SK-N-SH treated with all-trans-retinoic acid at 6 μM for 48 hours (cell line): ENCODE data around the gene DLK1.

Experiments
- ATAC-seq: fragments of 200-7000 bp; cut with Tn5 transposase; 3 replicates; pipeline ENCODE4 v1.9.1; 2020; ENCODE audit warnings: mild to moderate bottlenecking, moderate library complexity
- ARNTL ChIP-seq: fragments of 450-650 bp; formaldehyde crosslinking; IDR thresholded peaks from 2 replicates; pipeline ENCODE4 v1.5.0; 2020; ENCODE audit warnings: low read depth, mild to moderate bottlenecking, moderate library complexity, borderline replicate concordance
- BACH2 ChIP-seq: fragments of 250-450 bp; sonication (Bioruptor Pico); IDR thresholded peaks from 2 replicates; pipeline ENCODE4 v1.9.0; 2021; ENCODE audit warnings: mild to moderate bottlenecking, borderline replicate concordance
- CSDC2 ChIP-seq: fragments of 250-450 bp; sonication (Bioruptor Pico); IDR thresholded peaks from 2 replicates; pipeline ENCODE4 v1.5.0; 2020; ENCODE audit warnings: mild to moderate bottlenecking, moderate library complexity
- ESRRG ChIP-seq: fragments of 250-450 bp; sonication (Bioruptor Pico); IDR thresholded peaks from 2 replicates; pipeline ENCODE4 v1.6.1; 2021; ENCODE audit warnings: mild to moderate bottlenecking
- GLIS3 ChIP-seq: fragments of 250-450 bp; sonication (Bioruptor Pico); IDR thresholded peaks from 2 replicates; pipeline ENCODE4 v1.5.0; 2020; ENCODE audit warnings: mild to moderate bottlenecking, moderate library complexity
- ISL1 ChIP-seq: fragments of 250-450 bp; sonication (Bioruptor Pico); IDR thresholded peaks from 2 replicates; pipeline ENCODE4 v2.1.2; 2022; ENCODE audit warnings: mild to moderate bottlenecking, moderate library complexity
- OSR1 ChIP-seq: fragments of 250-450 bp; sonication (Bioruptor Pico); IDR thresholded peaks from 2 replicates; pipeline ENCODE4 v1.8.0; 2022; ENCODE audit warnings: moderate library complexity, mild to moderate bottlenecking, inconsistent platforms
- PPARA ChIP-seq: fragments of 250-450 bp; sonication (Bioruptor Pico); IDR thresholded peaks from 2 replicates; pipeline ENCODE4 v1.5.0; 2020; ENCODE audit warnings: mild to moderate bottlenecking, borderline replicate concordance
- RARB ChIP-seq: fragments of 250-450 bp; sonication (Bioruptor Pico); IDR thresholded peaks from 2 replicates; pipeline ENCODE4 v1.8.0; 2021; ENCODE audit warnings: mild to moderate bottlenecking, moderate library complexity
- SNAI2 ChIP-seq: fragments of 250-450 bp; sonication (Bioruptor Pico); IDR thresholded peaks from 2 replicates; pipeline ENCODE4 v1.5.0; 2020; ENCODE audit warnings: mild to moderate bottlenecking, moderate library complexity
- TCF4 ChIP-seq: fragments of 250-450 bp; sonication (Bioruptor Pico); IDR thresholded peaks from 2 replicates; pipeline ENCODE4 v1.8.0; 2021; ENCODE audit warnings: mild to moderate bottlenecking, moderate library complexity, borderline replicate concordance
- TOX ChIP-seq: fragments of 250-450 bp; sonication (Bioruptor Pico); IDR thresholded peaks from 2 replicates; pipeline ENCODE4 v1.8.0; 2021; ENCODE audit warnings: mild to moderate bottlenecking, moderate library complexity, borderline replicate concordance
- ZC3H10 ChIP-seq: fragments of 250-450 bp; sonication (Bioruptor Pico); IDR thresholded peaks from 2 replicates; pipeline ENCODE4 v1.5.1; 2021; ENCODE audit warnings: mild to moderate bottlenecking, moderate library complexity
- ZFP30 ChIP-seq: fragments of 450-650 bp; formaldehyde crosslinking; IDR thresholded peaks from 2 replicates; pipeline ENCODE4 v1.5.0; 2022; ENCODE audit warnings: mild to moderate bottlenecking, moderate library complexity
- ZNF565 ChIP-seq: fragments of 450-650 bp; formaldehyde crosslinking; conservative IDR thresholded peaks from 2 replicates; pipeline ENCODE4 v1.5.0; 2020; ENCODE audit warnings: low read depth, mild to moderate bottlenecking, moderate library complexity
- ZNF8 ChIP-seq: fragments of 450-650 bp; formaldehyde crosslinking; IDR thresholded peaks from 2 replicates; pipeline ENCODE4 v1.5.0; 2020; ENCODE audit warnings: mild to moderate bottlenecking, moderate library complexity
- TF ChIP-seq, protein P1 (sequence below): fragments of 250-450 bp; sonication (Bioruptor Pico); IDR thresholded peaks from 2 replicates; pipeline ENCODE4 v1.8.0; 2020; ENCODE audit warnings: mild to moderate bottlenecking, moderate library complexity, borderline replicate concordance
- TF ChIP-seq, protein P2 (sequence below): fragments of 250-450 bp; sonication (Bioruptor Pico); IDR thresholded peaks from 2 replicates; pipeline ENCODE4 v1.5.1; 2020; ENCODE audit warnings: low read depth, mild to moderate bottlenecking, moderate library complexity
- TF ChIP-seq, protein P3 (sequence below): fragments of 250-450 bp; sonication (Bioruptor Pico); IDR thresholded peaks from 2 replicates; pipeline ENCODE4 v1.5.1; 2021; ENCODE audit warnings: mild to moderate bottlenecking, moderate library complexity
- TF ChIP-seq, protein P4 (sequence below): fragments of 250-450 bp; sonication (Bioruptor Pico); IDR thresholded peaks from 2 replicates; pipeline ENCODE4 v1.8.0; 2021; ENCODE audit warnings: low read depth, mild to moderate bottlenecking, moderate library complexity, borderline replicate concordance
- TF ChIP-seq, protein P5 (sequence below): fragments of 250-450 bp; sonication (Bioruptor Pico); IDR thresholded peaks from 2 replicates; pipeline ENCODE4 v1.5.0; 2020; ENCODE audit warnings: mild to moderate bottlenecking, moderate library complexity

The DLK1 gene

DNA sequence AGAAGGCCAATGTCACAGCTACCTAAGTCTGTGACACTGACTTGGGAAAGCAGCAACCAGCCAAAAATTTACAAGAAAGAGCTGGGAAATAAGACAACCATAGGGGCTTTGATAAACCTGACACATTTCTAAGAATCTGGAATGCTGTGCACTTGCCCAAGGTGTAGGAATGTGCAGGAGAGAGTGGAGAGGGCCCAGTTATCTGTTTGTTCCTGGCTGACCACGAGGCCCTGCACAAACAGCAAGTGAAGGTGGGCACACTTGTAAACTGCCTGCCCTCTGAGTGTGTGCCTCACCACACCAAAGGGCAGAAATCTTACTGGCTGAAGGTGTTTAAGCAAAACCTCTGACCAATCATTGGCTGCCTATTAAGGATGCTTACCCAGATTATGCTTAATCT lies 27.3 kb downstream of the DLK1 start:
- ATAC-seq, result no peak
- TF ChIP-seq ZNF8 (CRISPR knock-in tag) (no peak), ESRRG (CRISPR knock-in tag) (no peak), RARB (CRISPR knock-in tag) (no peak)
- TF ChIP-seq, protein P1, sequence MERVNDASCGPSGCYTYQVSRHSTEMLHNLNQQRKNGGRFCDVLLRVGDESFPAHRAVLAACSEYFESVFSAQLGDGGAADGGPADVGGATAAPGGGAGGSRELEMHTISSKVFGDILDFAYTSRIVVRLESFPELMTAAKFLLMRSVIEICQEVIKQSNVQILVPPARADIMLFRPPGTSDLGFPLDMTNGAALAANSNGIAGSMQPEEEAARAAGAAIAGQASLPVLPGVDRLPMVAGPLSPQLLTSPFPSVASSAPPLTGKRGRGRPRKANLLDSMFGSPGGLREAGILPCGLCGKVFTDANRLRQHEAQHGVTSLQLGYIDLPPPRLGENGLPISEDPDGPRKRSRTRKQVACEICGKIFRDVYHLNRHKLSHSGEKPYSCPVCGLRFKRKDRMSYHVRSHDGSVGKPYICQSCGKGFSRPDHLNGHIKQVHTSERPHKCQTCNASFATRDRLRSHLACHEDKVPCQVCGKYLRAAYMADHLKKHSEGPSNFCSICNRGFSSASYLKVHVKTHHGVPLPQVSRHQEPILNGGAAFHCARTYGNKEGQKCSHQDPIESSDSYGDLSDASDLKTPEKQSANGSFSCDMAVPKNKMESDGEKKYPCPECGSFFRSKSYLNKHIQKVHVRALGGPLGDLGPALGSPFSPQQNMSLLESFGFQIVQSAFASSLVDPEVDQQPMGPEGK (CRISPR knock-in tag), result no peak

DNA sequence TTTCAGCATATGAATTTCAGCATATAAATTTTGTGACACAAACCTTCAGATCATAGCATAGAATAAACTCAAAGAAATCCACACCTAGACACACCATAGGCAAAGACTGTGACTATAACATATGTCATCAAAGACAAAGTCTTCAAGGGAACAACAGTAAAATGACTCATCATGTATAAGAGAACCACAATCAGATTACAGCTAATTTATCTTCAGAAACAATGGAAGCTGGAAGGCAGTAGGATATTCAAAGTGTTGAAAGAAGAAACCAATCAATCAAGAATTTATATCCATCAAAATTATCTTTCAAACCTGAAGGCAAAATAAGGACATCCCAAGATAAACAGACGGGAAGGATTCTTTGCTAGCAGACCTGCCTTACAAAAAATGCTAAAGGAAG lies 29.0 kb downstream of the DLK1 start:
- TF ChIP-seq ZNF8 (CRISPR knock-in tag) (no peak), RARB (CRISPR knock-in tag) (no peak), SNAI2 (CRISPR knock-in tag) (no peak), PPARA (no peak), ZFP30 (CRISPR knock-in tag) (no peak), ZC3H10 (no peak), TOX (CRISPR knock-in tag) (no peak)
- TF ChIP-seq, protein P2, sequence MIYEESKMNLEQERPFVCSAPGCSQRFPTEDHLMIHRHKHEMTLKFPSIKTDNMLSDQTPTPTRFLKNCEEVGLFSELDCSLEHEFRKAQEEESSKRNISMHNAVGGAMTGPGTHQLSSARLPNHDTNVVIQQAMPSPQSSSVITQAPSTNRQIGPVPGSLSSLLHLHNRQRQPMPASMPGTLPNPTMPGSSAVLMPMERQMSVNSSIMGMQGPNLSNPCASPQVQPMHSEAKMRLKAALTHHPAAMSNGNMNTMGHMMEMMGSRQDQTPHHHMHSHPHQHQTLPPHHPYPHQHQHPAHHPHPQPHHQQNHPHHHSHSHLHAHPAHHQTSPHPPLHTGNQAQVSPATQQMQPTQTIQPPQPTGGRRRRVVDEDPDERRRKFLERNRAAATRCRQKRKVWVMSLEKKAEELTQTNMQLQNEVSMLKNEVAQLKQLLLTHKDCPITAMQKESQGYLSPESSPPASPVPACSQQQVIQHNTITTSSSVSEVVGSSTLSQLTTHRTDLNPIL (CRISPR knock-in tag), result no peak
- ATAC-seq, result no peak

DNA sequence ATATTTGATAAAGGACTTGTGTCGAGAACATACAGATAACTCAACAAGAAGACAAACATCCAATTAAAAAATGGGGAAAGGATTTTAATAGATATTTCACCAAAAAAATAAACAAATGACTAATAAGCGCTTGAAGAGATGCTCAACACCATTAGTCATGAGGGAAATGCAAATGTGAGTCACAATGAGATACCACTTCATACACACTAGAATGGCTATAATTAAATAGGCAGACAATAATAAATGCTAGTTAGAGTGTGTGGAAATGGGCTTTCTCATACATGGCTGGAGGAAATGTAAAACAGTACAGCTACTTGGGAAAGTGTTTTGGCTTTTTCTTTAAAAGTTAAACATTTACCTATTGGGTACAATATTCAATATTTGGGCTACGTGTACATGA lies 34.8 kb downstream of the DLK1 start:
- no peak for ATAC-seq
- TF ChIP-seq BACH2 (CRISPR knock-in tag) (no peak), ARNTL (CRISPR knock-in tag) (no peak), ZNF565 (CRISPR knock-in tag) (no peak), GLIS3 (CRISPR knock-in tag) (no peak), ESRRG (CRISPR knock-in tag) (no peak), ZC3H10 (no peak), TOX (CRISPR knock-in tag) (no peak), SNAI2 (CRISPR knock-in tag) (no peak), ZNF8 (CRISPR knock-in tag) (no peak), ZFP30 (CRISPR knock-in tag) (no peak), ISL1 (CRISPR knock-in tag) (no peak), TCF4 (CRISPR knock-in tag) (no peak), CSDC2 (no peak), OSR1 (CRISPR knock-in tag) (no peak), RARB (CRISPR knock-in tag) (no peak)
- TF ChIP-seq, protein P3, sequence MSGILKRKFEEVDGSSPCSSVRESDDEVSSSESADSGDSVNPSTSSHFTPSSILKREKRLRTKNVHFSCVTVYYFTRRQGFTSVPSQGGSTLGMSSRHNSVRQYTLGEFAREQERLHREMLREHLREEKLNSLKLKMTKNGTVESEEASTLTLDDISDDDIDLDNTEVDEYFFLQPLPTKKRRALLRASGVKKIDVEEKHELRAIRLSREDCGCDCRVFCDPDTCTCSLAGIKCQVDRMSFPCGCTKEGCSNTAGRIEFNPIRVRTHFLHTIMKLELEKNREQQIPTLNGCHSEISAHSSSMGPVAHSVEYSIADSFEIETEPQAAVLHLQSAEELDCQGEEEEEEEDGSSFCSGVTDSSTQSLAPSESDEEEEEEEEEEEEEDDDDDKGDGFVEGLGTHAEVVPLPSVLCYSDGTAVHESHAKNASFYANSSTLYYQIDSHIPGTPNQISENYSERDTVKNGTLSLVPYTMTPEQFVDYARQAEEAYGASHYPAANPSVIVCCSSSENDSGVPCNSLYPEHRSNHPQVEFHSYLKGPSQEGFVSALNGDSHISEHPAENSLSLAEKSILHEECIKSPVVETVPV (CRISPR knock-in tag), result no peak
- TF ChIP-seq, protein P2 (CRISPR knock-in tag), result no peak
- TF ChIP-seq, protein P4, sequence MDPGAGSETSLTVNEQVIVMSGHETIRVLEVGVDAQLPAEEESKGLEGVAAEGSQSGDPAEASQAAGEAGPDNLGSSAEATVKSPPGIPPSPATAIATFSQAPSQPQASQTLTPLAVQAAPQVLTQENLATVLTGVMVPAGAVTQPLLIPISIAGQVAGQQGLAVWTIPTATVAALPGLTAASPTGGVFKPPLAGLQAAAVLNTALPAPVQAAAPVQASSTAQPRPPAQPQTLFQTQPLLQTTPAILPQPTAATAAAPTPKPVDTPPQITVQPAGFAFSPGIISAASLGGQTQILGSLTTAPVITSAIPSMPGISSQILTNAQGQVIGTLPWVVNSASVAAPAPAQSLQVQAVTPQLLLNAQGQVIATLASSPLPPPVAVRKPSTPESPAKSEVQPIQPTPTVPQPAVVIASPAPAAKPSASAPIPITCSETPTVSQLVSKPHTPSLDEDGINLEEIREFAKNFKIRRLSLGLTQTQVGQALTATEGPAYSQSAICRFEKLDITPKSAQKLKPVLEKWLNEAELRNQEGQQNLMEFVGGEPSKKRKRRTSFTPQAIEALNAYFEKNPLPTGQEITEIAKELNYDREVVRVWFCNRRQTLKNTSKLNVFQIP (CRISPR knock-in tag), result no peak
- TF ChIP-seq, protein P5, sequence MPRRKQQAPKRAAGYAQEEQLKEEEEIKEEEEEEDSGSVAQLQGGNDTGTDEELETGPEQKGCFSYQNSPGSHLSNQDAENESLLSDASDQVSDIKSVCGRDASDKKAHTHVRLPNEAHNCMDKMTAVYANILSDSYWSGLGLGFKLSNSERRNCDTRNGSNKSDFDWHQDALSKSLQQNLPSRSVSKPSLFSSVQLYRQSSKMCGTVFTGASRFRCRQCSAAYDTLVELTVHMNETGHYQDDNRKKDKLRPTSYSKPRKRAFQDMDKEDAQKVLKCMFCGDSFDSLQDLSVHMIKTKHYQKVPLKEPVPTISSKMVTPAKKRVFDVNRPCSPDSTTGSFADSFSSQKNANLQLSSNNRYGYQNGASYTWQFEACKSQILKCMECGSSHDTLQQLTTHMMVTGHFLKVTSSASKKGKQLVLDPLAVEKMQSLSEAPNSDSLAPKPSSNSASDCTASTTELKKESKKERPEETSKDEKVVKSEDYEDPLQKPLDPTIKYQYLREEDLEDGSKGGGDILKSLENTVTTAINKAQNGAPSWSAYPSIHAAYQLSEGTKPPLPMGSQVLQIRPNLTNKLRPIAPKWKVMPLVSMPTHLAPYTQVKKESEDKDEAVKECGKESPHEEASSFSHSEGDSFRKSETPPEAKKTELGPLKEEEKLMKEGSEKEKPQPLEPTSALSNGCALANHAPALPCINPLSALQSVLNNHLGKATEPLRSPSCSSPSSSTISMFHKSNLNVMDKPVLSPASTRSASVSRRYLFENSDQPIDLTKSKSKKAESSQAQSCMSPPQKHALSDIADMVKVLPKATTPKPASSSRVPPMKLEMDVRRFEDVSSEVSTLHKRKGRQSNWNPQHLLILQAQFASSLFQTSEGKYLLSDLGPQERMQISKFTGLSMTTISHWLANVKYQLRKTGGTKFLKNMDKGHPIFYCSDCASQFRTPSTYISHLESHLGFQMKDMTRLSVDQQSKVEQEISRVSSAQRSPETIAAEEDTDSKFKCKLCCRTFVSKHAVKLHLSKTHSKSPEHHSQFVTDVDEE (CRISPR knock-in tag), result no peak
- TF ChIP-seq, protein P1 (CRISPR knock-in tag), result no peak
